DMS153 (cell line): ENCODE results near the gene BCAR1.
"Not testable (repeated sequence)": the region's sequence is repeated elsewhere in the genome, so short reads cannot be mapped to it uniquely, and the experiment has no call there.

ENCODE experiments used
- DNase-seq: peaks from one replicate; lab custom pipeline; 2025; lab: John Stamatoyannopoulos, UW

The BCAR1 gene

DNA sequence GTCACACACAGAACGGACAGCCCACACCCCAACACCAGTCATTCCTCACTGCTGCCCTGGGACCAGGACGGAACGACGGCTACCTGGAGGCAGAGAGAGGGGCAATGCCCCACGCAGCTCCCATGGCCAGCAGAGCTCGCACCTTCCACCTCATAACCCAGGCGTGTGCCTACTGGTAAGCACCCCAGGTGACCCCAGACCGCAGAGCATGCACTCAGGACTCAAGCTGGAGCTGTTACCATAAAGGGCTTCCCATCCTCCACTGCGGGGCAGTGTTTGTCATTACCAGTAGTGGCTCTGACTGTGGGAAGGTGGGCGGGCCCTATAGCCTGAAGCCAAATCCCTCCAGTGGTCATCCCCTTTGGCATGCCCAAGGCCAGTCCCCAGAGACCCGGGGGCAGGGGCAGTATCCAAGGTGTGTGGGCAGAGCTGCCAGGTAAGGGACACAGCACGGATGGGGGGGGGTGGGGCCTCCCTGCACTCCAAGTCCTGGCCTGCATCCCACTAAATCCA, 4.7 kb upstream of the BCAR1 start:
- DNase-seq = no peak

- DNase-seq = no peak
Observed at GRCh38 chr16:75254359-75254837, 3.0 kb upstream of the BCAR1 start.

- no peak for DNase-seq
Observed at GRCh38 chr16:75252946-75253911, 1.8 kb upstream of the BCAR1 start.

- DNase-seq = no peak
Observed at GRCh38 chr16:75252049-75252864, 833 bp upstream of the BCAR1 start.

DNA sequence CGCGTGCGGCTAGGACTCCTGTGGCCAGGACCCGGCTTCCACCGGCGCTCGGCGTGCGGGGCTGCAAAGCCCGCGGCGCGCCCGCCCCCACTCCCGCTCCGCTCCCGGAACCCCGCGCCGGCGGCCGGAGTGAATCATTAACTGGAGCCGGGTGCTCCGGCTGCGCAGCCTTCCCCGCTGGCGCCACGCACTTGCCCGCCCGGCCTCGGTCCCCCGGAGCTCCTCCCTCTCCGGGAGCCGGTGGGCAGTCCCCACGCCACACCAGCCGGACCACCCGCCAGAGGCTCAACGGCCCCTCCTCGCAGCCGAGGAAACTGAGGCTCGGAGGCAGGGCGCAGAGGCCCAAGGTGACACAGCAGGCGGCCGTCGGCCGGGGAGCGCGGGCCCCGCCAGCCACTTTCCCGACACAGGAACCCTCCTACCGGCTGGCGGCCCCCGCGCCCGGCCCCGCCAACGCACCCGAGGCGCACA, 580 bp downstream of the BCAR1 start:
- DNase-seq = no peak

GRCh38 chr16:75250089-75250808, 1.2 kb downstream of the BCAR1 start:
- DNase-seq = no peak

- no peak for DNase-seq
Observed at GRCh38 chr16:75249441-75249840, 2.0 kb downstream of the BCAR1 start.

- no peak for DNase-seq
Observed at GRCh38 chr16:75248536-75249380, 2.7 kb downstream of the BCAR1 start.

GRCh38 chr16:75248142-75248535, 3.3 kb downstream of the BCAR1 start:
- DNase-seq = no peak

DNA sequence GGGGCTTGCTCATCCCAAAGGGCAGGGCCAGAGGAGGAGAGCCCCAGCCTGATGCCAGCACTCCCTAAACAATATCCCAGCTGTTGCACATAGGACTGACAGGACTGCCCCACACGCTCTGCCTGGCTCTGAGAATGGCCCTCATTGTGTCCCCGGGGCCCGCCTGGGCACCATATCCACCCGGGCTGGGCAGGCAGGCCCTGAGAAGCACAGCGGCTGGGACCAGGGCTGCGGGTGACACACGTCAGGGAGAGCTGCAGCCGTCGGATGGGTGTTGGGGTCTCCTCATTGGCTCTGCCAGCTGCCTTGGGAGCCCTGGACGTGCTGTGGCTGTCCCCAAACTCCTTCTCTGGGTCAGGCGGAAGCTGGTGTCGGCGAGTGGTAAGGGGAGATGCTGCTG, 4.2 kb downstream of the BCAR1 start:
- no peak for DNase-seq

- no peak for DNase-seq
Observed at GRCh38 chr16:75246504-75247205, 4.8 kb downstream of the BCAR1 start.

- no peak for DNase-seq
Observed at GRCh38 chr16:75244844-75245758, 6.3 kb downstream of the BCAR1 start.

GRCh38 chr16:75244225-75244809, 7.1 kb downstream of the BCAR1 start:
- no peak for DNase-seq

GRCh38 chr16:75243667-75244224, 7.7 kb downstream of the BCAR1 start:
- no peak for DNase-seq

DNA sequence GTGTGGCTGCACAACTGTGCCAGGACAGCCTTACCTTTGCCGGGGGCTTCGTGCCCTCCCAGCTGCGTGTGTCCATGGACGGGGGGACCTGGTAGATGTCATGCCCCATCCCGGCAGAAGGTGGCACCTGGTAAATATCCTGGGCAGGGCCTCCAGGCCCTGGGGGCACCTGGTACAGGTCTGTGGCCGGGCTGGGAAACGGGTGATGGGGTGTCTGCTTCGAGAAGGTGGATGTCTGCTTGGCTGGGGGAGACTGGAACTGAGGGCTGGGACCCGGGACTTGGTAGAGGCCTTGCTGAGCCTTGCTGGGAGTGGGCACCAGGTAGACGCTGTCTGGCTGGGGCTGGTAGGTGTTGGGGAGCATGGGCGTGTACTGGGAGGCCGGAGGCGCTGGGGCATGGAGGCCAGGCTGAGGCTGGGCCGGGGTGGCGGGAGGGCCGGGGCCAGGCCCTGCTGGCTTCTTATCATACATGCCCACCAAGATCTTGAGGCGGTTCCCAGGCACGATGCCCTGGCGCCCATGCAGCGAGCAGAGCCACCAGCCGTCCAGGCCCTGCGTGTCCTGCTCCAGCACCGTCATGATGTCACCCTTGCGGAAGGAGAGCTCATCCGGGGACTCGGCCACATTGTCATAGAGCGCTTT, 8.9 kb downstream of the BCAR1 start:
- DNase-seq = not testable (repeated sequence)

DNA sequence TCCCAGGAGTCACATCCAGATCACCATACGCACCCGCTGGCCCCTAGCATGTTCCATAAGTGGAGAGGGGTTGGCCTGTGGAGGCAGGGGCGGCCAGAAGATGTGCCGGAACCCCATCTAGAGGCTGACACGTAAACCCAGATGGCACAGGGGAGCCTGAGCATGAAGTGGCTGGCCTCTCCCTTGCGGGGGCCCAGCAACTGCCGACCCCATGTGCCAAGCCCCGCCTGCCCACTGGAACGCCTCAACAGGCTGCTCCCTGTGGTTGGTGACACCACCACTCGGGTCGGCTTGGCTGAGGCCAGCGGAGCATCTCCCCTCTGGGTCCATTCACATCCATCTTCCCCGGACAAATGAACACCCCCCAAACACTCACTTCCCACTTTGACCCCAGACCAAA, 9.5 kb downstream of the BCAR1 start:
- DNase-seq = no peak

DNA sequence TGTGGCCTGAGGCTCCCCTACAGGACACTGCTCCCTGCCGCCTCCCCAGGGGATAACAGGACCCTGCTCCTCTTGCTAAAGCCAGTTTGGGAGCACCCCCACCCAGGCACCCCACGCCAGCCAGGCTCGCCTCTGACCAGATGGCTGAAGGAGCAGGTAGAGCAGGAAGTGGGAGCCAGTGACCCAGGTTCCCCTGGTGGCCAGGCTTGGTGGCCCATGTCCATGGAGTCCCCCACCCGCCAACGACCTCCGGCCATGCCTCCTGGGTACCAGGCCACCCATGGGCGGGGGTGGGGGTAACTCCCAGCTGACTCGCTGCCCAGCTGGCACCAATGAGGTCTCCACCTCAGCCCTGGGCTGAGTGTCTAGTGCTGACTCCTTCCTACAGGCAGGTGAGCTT, 10.0 kb downstream of the BCAR1 start:
- no peak for DNase-seq

- not testable (repeated sequence) for DNase-seq
Observed at GRCh38 chr16:75240633-75241032, 10.8 kb downstream of the BCAR1 start.
